GM18873 (cell line): ENCODE data around the gene NR2F1-AS1.

Experiments used
- ATAC-seq: cut with Tn5 transposase; IDR thresholded peaks from one replicate; pipeline ENCODE4 v1.9.1; 2021; ENCODE audit warnings: mild to moderate bottlenecking, moderate library complexity, moderate number of reproducible peaks; ENCODE audit not compliant: unreplicated experiment, low FRiP score

Gene NR2F1-AS1

DNA sequence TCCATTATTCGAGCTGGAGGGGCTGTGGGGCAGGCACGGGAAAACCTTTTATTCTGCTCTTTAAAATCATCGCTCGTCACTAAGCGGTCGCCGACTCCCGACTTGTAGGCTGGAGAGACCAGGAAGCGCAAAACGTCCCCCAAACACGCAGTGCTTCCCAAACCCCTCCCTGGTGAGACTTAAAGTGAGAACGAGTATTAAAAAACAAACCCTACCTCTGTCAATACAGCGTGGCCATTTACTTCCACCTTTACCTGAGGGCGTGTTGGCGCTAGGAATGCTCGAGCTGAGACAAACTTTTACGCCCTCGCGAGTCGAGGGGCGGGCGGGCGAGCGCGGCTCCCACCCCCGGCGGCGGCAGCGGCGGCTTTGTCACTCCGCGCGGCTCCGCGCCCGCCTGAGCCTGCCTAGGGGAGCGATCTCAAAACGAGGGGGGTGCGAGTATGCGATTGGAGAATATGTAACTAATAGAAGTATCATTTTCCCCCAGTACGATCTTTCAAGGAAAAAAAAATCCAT lies at the start of gene NR2F1-AS1:
Gene NR2F1-AS1, minus strand, starts transcription at position 293 of the 519 bp plus-strand sequence.
- ATAC-seq = peak; percentile 29

DNA sequence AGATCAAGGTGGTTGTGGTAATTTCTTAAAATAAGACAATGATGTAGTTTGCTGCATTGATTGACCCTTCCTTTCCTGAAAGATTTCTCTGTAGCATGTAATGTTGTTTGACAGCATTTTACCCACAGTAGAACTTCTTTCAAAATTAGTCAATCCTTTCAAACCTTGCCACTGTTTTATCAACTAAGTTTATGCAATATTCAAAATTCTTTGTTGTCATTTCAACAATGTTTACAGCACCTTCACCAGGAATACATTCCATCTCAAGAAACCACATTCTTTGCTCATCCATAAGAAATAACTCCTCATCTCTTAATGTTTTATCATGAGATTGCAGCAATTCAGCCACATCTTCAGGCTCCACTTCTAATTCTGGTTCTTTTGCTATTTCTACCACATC lies 45.8 kb upstream of the NR2F1-AS1 start:
- no peak for ATAC-seq

DNA sequence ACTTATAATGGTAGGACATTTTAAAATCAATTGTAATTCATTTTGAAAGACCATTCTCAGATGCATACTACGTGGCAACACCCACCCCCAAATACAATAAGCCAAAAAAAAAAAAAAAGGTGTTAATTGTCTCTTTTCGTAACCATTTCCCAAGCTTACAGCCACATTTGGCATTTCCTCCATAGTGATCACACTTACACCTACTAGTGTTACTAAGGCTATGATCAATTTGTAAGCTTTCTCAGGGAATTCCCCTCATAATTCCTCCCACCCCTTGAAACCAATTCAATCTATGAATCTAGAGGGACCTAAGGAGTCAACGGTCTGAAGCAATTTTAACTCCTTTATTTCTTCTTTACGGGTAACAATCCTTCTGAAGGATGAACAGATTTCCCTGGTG lies 42.1 kb upstream of the NR2F1-AS1 start:
- ATAC-seq = no peak

DNA sequence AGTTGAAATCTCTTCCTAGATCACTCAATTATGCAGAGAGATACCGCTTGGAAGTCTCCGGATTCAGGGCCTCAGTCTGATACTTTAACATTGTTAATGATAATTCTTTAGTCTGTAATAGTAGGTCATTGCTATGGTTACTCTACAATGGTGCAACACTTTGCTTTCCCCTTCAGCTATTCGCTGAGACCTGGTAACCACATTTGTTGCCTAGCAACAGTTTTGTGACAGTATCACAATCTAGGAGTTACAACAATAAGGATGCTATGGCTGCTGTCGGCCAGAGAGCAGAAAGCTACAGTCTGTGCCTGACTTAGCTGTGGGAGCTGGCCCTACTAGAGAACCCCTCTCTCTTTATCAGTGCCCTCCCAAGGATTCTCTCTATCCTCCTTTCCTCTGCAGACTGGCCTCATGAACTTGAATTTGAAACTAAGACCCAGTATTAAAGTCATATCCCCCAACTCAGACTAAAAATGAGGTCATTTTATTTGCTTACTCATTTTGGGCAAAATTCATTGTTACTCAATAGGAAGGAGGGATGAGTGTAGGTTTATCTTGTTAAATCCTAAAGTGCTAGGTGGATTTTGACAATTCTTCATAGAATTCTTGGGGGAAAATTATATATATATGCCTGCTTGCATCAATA lies 41.3 kb upstream of the NR2F1-AS1 start:
- no peak for ATAC-seq

DNA sequence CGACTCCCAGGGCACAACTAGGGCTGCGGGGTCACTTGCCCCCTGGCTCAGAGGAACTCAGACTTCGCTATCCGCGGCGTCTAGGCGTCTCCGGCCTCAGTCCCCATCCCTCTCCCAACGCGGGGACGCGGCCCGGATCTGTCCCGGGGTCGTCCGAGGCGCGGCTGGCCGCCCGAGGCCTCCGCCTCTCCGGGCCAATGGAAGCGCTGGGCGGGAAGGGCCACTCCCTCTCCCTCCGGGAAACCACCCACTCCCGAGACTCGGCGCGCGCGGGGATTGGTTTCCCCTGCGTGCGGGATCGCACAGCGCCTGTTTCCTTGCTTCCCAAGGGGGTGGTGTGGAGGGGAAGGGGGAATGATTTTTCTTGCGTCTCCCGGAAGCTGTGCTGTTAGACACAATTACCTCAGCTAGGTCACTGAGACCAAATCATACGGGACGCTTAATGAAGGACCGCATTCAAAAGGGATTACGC lies 40.3 kb upstream of the NR2F1-AS1 start:
- no peak for ATAC-seq

DNA sequence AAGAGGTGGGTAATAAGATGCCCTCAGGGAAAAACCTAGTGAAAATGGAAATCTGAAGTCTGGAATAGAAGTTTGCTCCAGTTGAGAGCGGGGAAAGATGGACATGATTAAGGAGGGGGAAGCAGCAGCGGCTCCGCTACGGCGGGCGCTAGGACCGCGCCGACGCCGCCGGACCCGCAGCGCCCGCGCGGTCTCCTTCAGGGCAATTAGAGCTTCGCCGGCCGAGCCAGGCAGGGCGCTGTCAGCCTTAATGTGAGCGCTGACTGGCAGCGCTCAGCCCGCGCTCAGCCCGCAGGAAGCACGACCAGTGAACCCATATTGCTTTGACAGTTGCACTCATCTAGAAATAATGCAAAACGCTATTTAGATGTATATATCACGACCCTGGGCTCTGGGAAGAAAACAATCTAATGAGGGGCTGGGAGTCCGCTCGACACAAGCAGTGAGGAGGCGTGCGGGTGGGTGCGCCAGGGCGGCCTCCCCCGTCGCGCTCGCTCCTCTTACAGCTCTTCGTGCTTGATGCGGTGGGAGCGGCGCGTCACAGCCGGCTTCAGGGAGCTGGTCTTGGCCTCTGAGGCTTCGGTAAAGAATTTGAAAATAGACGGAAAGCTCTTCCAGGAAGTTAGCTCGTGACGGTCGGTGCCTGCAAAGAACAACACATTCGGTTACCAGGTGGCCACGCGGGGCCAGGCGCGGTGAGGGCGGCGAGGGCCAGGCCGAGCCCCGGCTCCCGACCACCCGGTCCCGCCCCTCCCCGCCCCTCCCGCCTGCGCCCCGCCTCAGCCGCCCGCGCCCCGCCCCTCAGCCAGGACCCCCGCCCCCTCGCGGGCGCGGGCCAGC lies 39.7 kb upstream of the NR2F1-AS1 start:
- ATAC-seq = peak; percentile 98

DNA sequence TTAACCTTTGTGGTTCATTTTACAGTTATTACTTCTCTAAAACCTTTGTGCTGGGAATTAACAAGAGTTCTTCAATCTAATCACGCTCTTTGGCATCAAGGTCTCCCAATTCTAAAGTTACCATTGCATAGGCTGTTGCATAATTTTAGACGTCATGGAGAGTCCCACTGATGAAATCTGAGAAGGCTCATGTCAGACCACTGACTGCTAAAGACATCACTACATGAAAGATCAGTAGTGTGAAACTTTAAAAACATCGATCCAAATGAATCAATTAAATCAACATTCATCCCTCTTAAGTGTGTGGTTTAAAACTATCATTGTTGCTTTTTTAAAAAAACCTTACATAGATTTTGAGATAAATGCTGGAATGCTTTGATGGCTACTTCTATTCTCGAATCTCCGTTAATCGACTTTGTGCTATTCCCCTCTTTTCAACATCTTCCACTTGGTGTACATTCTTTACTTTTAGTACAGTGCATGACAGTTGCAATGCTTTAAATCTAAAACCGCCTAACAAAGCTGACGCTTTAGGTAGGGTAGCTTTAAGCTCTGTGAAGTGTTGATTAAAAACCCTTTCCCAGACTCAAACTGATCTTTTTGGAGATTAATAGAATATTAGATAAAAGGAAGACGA lies 35.6 kb upstream of the NR2F1-AS1 start:
- no peak for ATAC-seq

DNA sequence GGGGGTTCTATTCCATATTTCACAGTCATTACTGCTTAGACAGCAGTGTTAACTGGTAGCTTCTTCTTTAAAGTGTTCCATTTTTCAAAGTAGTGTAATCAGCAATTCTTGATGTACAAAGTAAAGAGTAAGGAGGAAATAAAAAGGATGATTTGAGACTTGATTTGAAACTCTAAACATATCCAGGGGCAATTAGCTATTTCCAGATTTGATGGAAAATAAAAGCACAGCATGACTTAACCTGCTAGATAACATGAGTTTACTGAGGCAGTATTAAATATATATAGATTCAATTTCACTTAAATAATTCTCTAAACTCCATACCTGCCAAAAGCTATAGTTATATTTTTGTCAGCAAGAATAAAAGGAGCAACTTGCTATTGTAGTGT lies 31.8 kb upstream of the NR2F1-AS1 start:
- no peak for ATAC-seq

DNA sequence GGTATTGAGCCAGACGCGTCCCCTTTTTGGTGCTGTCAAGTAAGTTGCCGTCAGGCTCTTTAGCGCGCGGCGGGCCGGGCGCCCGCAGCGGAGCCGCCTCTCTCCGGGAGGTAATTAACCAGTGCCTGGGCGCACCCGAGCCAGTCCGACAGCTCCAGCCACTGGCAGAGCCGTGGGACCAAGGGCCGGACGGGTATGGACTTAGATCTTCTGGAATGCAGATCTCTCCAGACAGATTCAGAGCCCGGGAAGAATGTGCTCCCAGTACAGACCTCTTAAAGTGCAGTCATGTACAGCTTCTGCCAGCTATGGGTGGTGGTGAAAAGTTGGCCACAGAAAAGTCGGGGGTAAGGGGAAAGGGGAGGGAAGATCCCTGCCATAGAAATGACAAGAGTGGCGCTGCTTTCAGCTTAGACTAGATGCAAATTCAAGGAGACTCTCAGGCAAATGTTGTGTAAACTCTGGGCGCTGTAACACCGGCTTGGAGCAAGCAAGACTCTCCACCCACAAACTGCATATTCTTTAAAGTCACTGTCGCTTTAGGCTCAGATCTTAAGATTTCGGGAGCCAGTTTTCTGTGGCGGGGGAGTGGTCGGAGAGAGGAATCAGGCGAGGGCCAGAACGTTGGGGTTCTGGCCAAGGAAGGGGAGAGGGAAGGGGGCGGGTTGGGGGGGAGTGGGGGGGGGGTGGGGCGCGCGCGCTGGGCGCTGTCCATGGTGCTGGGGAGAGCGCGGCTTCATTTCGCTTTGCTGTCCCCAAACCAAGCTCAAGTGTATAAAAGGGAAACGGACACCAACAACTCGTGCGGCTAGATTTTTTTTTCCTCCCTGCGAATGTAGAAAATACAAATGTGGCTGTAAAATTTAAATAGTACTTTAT lies 31.2 kb upstream of the NR2F1-AS1 start:
- no peak for ATAC-seq

DNA sequence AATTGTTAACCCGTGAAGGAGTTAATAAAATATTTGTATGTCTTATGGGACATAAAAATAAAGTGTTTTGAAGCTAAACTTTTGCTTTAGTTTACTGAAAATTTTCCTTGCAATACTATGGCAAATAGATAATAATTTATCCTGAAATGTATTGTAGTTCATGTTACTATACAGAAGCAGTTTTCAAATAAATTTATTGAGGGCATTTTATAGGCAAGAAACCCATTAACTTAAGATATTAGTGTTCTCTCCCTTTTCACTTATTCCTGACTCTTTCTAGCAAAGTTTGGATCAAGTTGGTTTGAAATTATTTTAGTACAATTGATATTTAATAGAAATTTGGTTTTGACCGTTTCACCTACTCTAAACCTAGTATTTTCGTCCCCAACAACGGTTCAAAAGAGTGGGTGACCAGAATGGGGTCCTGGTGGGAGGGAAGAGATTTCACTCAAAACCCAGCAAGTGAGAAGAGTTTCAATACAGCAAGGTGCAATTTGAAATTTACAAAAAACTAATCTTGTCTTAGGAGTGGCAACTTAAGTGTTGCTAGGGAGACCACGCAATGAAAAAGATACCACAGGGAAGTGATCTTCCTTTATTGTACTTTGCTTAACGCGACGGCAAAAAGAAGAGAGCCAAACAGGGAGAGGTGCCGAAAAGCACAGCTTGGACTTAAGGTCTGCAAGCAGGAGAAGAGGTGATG lies 30.4 kb upstream of the NR2F1-AS1 start:
- ATAC-seq = no peak

DNA sequence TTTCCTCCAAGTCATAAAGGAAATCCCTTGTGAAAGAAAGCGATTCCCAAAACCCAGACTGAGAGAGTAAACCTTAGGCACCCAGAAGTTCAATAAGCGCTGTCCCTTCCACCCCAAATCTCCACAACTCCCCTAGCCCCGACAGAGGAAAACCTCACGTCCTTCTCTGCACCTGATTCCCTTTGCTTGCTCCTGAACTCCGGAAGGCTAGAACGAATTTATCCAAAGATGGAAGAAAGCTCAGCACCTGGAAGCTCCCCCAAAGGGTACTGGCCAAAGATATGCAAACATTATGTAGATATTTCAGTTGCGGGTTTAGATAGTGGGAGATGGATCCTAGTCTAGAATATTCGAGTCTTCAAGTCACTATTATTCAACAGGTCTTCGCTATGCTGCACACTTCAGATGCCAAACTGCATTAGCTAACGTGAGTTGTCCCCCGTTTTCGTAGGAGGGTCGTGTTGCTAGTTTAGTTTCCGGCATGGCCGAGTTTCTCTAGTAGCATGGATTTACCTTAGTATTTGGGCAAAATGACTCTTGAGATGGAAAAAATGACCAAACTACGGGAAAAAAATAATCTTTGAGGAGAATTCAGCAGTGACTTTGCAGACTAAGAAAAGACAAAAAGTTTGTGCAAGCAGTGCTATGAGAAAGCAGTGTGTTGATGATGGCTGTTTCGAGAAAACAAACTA lies 29.7 kb upstream of the NR2F1-AS1 start:
- ATAC-seq = no peak

DNA sequence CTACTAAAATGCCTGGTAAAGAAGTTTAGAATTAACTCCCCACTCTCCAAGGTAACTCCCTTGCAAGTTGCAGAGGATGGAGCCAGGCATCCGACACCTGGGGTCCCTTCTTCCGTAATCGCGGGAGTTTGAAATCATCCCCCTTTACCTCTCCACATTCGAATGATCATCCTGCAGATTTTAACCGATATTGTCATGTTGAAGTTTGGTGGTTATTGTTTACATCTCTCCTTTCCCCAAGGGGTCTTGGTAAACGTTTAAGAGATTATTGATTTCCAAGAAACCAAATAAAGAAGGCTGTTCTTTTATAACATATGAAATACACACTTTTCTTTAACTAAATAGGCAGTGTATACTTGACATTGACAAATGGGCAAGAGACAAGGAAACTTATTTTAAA lies 28.7 kb upstream of the NR2F1-AS1 start:
- no peak for ATAC-seq

DNA sequence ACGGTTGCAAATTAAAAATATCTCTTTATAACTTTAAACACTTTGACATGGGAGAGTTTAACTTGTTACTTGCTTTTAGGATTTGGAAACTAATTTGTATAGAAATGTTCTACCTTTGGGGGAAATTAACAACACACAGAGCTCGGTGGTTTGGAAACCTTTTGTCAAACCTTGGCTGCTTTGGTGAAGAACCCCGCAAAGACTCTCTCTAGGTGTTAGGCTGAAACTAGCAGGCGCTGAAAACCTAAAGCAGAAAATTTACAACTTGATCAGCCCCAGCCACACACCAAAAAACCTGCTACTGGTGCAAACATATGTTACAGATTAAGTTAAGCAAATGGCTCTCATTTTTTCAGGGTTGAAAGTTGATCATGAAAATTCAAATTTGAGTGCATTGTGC lies 27.8 kb upstream of the NR2F1-AS1 start:
- no peak for ATAC-seq

DNA sequence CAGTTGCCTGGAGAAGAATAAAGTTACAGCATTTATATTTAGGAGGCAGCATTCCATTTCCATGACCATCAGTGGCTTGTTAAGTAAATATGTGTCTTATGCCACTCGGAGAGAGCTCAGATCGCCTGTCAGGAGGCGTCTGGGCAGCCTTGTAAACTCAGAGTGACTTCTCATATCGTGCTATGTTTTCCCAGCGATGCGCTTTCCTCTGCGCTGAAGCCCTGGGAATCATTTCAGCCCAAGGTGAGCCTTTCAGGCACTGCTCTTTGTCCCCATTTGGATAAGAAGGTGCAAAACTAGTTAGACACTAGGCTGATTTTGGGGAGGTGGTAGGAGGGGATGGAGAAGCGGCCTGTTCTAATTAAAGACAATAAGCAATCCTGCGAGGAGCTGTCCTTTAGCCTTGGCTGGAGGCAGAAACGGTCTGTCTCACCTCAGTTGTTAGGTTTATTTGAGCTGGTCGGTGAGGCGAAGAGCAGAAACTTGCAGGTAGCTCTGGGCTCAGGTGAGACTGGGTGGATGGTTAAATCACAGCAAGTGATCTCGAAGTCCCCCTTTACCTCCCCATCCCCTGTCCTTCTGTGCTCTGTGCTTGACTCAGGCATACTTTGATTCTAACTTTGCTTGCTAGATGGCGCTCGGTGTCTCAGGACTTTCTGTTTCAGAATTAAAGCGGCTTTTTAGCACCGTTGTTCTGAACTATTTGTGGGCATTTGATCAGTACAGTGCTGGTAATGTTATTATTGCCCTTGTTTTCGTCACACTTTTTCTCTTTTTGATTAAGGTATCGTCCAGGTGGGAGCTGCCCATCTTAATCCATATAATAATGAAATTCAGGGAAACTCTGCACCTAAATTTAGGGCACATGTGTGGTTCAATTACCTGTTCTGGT lies 26.6 kb upstream of the NR2F1-AS1 start:
- peak; percentile 77 for ATAC-seq

DNA sequence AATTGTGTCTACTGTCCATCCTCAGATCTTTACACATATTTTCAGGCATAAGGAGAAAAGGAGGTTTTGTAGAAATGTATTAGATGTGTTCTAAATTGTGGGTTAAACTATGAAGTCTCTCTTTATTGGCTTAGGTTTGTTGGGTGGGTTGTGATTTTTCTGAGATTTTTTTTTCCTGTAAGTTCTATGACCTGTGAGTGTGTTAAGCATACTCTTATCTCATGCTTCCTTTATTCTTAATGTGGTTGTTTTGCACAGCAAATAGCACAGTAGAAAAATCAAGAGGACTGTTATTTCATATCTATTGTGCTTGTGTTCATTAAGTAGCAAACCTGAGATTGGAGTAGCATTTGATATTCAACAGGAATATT lies 25.3 kb upstream of the NR2F1-AS1 start:
- ATAC-seq = no peak

DNA sequence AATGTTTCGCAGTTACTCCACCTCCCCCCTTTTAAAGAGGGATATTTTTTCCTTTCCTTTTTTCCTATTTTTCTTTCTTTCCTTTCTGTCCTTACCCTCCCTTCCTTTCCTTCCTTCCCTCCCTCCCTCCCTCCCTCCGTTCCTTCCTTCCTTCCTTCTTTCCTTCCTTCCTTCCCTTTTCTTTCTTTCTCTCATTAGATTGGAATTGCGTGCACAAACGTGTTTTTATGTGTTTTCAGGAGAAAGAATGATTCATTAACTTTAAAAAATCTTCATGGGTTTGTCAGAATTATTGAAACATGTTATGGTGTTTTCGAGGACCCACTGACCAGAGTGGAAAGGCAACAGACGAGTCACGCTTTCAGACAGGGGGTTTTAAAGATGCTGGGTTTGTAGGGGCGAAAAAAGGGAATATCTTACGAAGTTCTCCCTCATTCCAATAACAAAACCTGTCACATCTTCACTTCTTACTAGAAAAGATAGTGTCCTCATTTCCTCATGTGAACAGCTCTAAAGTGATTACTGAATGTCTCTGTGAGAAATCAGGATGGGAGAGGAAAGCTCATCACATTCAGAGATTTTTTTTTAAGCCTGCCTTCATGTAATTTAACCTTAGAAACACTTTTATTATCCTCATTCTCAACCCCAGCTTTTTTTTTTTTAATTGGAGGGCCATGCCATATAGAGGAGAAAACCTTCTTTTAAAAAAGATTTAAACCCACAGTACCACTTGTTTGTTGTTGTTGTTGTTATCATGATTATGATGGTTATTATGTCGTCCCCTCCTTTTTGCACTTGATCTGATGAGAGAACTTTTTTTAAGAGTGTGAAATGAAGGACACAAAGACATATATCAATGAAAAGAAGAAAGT lies 23.9 kb upstream of the NR2F1-AS1 start:
- ATAC-seq = no peak
